DMS 273 (cell line): ENCODE data around the gene PPP2CA.
"Not testable (repeated sequence)": the region's sequence is repeated elsewhere in the genome, so short reads cannot be mapped to it uniquely, and the experiment has no call there.

Experiments used
- DNase-seq: peaks from one replicate; lab custom pipeline; 2025; ENCODE audit not compliant: unreplicated experiment; lab: John Stamatoyannopoulos, UW

The PPP2CA gene

DNA sequence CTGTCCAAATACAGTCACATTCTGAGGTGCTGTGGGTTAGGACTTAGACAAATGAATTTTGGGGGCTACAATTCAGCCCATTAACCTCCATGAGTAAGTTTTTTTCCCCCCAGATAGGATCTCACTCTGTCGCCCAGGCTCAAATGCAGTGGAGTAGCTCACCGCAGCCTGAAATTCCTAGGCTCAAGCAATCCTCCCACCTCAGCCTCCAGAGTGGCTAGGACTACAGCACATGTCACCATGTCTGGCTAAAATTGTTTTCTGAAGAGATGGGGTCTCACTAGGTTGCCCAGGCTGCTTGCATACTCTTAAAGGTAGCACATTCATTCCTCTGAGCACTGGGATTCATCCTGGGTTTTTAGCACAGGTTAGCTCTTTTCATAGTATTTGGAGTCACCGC is 22.2 kb downstream of the PPP2CA start:
- DNase-seq, result no peak

GRCh38 chr5:134195666-134196065 is 30.2 kb downstream of the PPP2CA start:
- DNase-seq, result no peak

GRCh38 chr5:134189031-134189430 is 36.8 kb downstream of the PPP2CA start:
- no peak for DNase-seq

DNA sequence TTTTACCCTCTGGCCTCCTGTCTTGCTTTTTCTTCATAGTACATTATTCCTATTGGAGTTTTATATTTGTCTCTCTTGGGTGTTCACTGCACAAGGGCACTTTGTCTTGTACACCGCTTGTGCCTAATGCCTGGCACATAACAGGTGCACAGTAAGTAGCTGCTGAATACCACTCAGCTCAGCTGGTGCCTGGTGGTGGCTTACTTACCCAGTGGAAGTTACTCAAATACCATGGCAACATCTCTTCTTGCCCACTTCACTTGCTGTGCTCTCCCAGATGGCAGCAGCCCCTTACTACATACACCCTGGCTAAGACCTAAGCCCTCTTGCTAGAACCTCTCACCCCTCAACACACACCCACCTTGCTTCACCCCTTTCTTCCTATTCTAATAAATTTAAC is 37.8 kb downstream of the PPP2CA start:
- DNase-seq, result no peak

DNA sequence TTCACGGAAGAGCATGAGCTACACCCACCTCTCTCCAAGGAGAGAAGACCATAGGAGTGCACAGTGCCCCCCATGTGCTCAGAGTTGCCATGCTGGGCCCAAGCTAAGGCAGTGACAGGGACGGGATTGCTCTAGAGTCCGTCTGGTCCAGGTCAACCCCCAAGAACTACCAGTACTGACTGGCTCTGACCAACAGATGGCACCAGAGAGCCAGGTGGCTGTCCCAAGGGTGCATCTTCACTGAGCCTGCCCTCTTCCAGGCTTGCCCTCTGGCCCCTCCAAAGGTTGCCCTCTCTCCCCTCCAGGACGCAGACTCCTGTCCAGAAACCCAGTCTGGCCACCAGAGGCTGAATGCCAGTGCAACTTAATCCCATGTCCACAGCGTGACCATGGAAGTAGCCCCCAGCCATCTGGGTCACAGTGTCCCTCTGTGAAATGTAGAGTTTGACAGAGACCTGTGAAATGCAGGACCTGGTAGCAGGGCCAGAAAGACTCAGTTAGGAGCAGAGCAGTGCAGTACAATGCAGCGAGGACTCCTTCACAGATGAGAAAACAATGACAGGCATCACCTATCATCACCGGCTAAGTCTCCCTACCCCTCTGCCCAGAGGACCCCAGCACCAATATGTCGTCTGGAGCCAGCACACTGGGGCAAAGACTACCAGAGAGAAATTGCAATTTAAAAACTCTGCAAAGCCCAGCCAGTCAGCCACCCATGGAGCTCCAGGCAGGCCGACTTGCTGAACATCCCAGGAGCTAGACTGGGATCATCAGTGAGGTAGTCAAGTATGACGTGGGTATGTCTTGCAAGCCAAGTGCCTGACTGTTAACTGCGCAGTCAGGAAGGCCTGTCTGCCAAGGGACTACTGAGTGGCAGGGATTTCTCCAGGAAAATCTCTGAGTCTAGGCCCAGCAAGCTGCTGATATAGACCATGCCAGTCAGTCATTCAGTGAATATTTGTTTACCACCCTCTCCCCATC is 41.4 kb downstream of the PPP2CA start:
- peak; percentile 82 for DNase-seq

GRCh38 chr5:134183481-134183880 is 42.4 kb downstream of the PPP2CA start:
- no peak for DNase-seq

DNA sequence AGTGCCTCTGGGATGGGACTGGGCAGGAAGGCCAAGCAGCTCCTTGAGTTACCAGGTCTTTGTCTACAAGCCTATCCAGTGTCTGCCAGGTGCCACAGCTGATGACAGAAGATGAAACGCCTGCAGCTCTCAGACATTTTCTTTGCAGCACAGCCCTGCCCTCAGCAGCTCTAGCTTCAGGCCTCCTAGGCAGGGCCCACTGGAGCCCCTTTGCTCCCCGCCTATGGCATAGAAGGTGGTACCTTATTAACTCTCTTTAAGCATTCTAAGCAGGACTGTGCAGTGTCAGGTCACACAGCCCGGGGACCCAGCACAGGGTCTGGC is 47.8 kb downstream of the PPP2CA start:
- DNase-seq, result peak; percentile 42

- DNase-seq, result peak; percentile 62
Observed at GRCh38 chr5:134177369-134178095, 48.3 kb downstream of the PPP2CA start.

GRCh38 chr5:134176511-134177368 is 49.1 kb downstream of the PPP2CA start, which contains the start of gene SKP1:
SKP1 (minus strand) TSS chr5:134176950; CDS start chr5:134174022, 2,928 bp downstream.
- DNase-seq, result peak; percentile 95

DNA sequence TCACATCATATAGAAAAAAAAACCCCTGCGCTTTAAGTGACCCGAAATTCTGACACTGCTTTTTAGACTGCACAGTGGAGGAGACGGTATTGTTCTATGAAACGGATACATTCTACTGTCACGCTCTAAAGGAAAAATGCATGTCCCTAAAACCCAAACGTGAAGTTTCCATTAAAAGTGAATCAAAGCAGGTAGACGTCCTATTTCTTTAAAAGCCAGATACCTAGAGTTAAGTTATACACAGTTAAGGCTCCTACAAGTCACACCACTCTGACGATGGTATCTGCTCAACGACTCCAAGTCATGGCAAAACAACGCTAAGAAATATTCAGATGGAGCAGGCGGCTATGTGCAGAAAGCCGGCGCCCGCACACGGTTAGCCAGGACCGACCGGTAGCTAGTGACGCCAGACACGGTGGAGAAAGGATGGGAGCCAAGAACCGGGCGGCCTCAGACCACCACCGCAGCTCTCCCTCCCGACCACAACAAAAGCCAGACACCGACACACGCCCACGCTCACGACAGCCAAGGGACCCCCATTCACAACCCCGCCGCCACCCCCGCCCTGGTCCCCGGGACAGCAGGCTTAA is 49.9 kb downstream of the PPP2CA start:
- peak; percentile 67 for DNase-seq

DNA sequence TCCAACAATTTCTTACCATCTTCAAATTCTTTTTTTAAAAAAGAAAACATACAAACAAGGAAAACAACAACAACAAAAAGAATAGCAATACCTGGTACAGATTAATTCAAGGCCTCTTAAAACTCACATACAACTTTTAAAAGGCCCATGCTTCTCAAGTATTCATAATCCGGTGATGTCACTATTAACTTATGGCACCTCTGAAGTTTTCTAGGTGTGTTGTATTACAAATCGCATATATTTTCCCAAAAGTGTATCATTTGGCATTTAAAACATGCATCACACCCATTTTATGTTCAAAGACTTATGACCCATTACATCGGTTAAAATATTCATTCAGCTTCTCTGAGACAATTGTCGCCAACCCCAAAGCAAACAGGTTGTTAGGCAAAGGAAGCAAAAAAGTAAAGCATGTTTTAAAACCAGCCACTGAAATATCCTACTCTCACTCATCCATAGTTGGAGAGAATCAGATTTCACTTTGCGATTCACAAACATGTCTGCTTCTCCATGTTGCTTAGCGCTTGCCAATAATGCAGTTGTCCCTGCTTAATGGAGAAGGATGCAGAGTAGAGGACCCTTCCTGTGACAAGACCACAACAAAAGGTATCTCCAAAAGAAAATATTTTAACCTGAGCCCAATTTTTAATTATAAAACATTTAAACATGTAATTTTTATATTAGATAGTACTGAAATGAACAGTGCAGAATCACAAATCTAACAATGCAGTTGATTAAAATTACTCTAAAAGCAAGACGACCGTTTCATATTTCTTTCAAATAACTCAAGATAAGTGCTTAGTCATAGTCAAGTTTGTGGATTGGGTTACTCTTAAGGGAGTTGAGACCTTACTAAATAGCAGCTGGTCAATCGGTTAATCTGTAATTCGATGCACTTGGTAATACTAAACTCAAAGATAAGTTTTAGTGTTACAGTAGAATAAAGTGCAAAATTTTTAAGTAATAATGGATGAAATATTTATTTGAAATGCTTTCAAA is 50.7 kb downstream of the PPP2CA start:
- peak; percentile 79 for DNase-seq

GRCh38 chr5:134171972-134172371 is 53.9 kb downstream of the PPP2CA start:
- DNase-seq, result no peak

GRCh38 chr5:134162592-134162991 is 63.3 kb downstream of the PPP2CA start:
- DNase-seq, result no peak

DNA sequence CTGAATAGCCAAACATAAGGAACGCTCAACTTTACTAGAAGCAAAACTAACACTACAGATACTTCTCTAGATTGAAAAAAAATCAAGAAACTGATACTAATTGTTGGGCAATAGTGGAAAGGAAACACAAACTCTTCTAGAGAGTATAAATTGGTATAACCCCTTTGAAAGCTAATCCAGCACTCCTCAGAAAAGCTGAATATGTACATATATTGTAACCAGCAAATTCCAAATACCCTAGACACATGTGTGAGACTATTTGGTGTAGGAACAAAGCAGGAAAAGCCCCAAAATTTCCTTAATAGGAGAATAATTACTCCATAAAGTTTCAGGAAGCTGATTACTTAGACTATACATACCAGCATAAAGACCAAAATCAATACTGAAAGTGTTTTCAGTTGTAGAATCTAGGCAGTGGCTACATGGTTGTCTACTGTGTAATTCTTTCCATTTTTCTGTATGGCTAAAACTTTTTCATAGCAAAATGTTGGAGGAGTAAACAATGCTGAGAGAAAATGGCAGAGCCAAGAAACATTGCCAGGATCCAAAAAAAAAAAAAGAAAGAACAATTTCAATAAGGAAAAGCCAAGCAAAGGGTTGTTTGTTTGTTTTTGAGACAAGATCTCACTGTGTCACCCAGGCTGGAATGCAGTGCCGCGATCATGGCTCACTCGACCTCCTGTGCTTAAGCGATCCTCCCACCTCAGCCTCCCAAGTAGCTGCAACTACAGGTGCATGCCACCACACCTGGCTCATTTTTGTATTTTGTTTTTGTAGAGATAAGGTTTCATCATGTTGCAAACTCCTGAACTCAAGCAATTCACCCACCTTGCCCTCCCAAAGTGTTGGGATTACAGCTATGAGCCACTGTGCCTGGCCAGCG is 64.1 kb downstream of the PPP2CA start:
- DNase-seq, result no peak

DNA sequence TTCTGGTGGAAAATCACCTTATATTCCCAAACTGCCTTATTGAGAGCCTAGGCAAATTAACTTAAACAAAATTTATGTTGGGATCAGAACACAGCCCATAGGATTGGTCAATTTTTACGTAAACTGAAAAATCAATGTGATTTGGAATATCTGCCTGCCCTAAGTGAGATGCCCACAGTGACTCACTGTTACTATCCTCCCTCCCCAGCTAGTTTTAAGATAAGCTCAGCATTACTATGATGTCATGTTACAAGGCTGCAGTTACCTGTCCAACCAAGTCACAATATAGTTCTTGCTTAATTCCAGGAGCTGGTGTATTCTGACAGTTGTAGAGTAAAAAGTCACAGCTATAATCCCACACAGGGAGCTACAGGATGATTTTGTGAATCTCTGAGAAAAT is 72.2 kb downstream of the PPP2CA start:
- no peak for DNase-seq

- DNase-seq, result no peak
Observed at GRCh38 chr5:134153241-134153640, 72.6 kb downstream of the PPP2CA start.

DNA sequence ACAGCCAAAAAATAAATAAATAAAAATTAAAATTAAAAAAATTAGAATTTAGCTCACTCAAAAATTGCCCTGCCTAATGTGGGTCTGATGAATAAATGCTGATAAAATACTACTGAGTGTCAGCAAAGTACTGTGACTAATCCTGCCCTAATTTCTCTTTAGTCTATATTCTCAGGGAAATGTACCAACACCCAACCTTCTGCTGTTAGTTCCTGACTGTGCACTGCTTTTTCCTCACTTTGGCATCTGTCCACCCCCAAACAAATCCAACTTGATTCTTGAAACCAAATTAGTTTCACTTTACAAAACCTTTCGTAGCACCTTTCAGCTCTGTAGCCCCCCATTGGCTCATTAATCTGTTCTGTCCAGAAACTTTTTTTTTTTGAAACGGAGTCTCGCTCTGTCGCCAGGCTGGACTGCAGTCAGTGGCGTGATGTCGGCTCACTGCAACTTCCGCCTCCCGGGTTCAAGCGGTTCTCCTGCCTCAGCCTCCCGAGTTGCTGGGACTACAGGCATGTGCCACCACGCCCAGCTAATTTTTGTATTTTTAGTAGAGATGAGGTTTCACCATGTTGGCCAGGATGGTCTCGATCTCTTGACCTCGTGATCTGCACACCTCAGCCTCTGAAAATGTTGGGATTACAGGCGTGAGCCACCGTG is 73.6 kb downstream of the PPP2CA start:
- DNase-seq, result not testable (repeated sequence)

DNA sequence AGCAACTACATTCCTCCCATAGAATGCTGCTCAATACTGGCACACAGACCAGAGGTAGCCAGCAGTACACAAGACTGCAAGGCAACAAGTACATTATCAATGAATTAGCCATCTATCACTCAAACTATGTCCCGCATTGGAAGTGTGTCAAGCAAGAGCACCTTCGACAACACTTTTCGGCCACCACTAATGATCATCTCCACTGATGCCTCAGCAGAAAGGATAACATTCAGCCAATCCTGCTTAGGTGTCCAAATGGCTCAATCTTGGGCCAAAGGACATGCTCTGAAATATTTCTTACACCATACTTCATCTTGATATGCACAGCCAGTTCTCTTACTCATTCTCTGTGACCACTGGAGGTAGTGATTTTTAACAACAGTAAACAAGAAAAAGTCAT is 74.2 kb downstream of the PPP2CA start:
- no peak for DNase-seq
